Mesenchymal stem cell (in vitro differentiated cells and primary cell): ENCODE results near the gene BABAM2.
"Not testable (repeated sequence)": the region's sequence is repeated elsewhere in the genome, so short reads cannot be mapped to it uniquely, and the experiment has no call there.

Experiments
- DNase-seq: peaks from one replicate; pipeline ENCODE4 v3.0.0-alpha.2; 2013
- H2AFZ ChIP-seq: one replicate; pipeline ENCODE4 v1.6.1; 2013; ENCODE audit warnings: low read depth, mild to moderate bottlenecking, control low read depth, inconsistent platforms, low read length, moderate library complexity
- H2AK5ac ChIP-seq: 2 replicates; pipeline ENCODE4 v1.6.1; 2013; ENCODE audit warnings: low read length, moderate library complexity, mild to moderate bottlenecking, inconsistent platforms; ENCODE audit not compliant: severe bottlenecking
- H2BK120ac ChIP-seq: one replicate; pipeline ENCODE4 v1.6.1; 2013; ENCODE audit warnings: low read depth, mild to moderate bottlenecking, inconsistent platforms, low read length, moderate library complexity
- H2BK12ac ChIP-seq, 2 experiments: one replicate each; pipeline ENCODE4 v1.6.1; 2013; ENCODE audit warnings: inconsistent platforms in 2 of 2, low read length in 2 of 2, mild to moderate bottlenecking in 2 of 2, moderate library complexity in 2 of 2, control low read depth in 1 of 2
- H2BK15ac ChIP-seq: one replicate; pipeline ENCODE4 v1.6.1; 2013; ENCODE audit warnings: mild to moderate bottlenecking, low read depth, inconsistent platforms; ENCODE audit not compliant: poor library complexity, severe bottlenecking
- H2BK5ac ChIP-seq: 2 replicates; pipeline ENCODE4 v1.6.1; 2013; ENCODE audit warnings: low read depth, mild to moderate bottlenecking, low read length, control low read depth, inconsistent platforms; ENCODE audit not compliant: poor library complexity, severe bottlenecking
- H3K14ac ChIP-seq, 2 experiments: one replicate each; pipeline ENCODE4 v1.6.1; 2013; ENCODE audit warnings: inconsistent platforms in 2 of 2, low read length in 2 of 2, control low read depth in 1 of 2, mild to moderate bottlenecking in 1 of 2, moderate library complexity in 1 of 2
- H3K18ac ChIP-seq, 2 experiments: one replicate each; pipeline ENCODE4 v1.6.1; 2013; ENCODE audit warnings: inconsistent platforms in 2 of 2, low read length in 2 of 2, control low read depth in 1 of 2, low read depth in 1 of 2, mild to moderate bottlenecking in 1 of 2
- H3K23ac ChIP-seq, 2 experiments: one replicate each; pipeline ENCODE4 v1.6.1; 2013; ENCODE audit warnings: inconsistent platforms in 2 of 2, low read length in 2 of 2, mild to moderate bottlenecking in 2 of 2, moderate library complexity in 2 of 2, control low read depth in 1 of 2
- H3K27ac ChIP-seq: 2 replicates; pipeline ENCODE4 v1.5.1; 2013; ENCODE audit warnings: mild to moderate bottlenecking, moderate library complexity, low read length, control low read depth, inconsistent platforms; ENCODE audit not compliant: poor library complexity, severe bottlenecking
- H3K27me3 ChIP-seq, 2 experiments: 2 replicates each; pipeline versions ENCODE4 v1.6.1 to v1.7.0; 2013; ENCODE audit warnings: low read length in 2 of 2, mild to moderate bottlenecking in 2 of 2, moderate library complexity in 2 of 2, control low read depth in 1 of 2, inconsistent platforms in 1 of 2; ENCODE audit not compliant: control insufficient read depth in 1 of 2, insufficient read depth in 1 of 2
- H3K36me3 ChIP-seq, 2 experiments: 2 replicates each; pipeline versions ENCODE4 v1.6.1 to v1.7.0; 2013; ENCODE audit warnings: low read length in 2 of 2, control low read depth in 1 of 2, inconsistent platforms in 1 of 2, low read depth in 1 of 2, mild to moderate bottlenecking in 1 of 2; ENCODE audit not compliant: insufficient read depth in 2 of 2, control insufficient read depth in 1 of 2
- H3K4ac ChIP-seq, 2 experiments: one replicate each; pipeline ENCODE4 v1.6.1; 2013; ENCODE audit warnings: inconsistent platforms in 2 of 2, low read length in 2 of 2, mild to moderate bottlenecking in 2 of 2, moderate library complexity in 2 of 2, control low read depth in 1 of 2, low read depth in 1 of 2
- H3K4me1 ChIP-seq: 2 replicates; pipeline ENCODE4 v1.6.1; 2013; ENCODE audit warnings: low read depth, low read length, control low read depth; ENCODE audit not compliant: control insufficient read depth, insufficient read depth
- H3K4me2 ChIP-seq: 2 replicates; pipeline ENCODE4 v1.6.1; 2013; ENCODE audit warnings: low read length, mild to moderate bottlenecking, inconsistent platforms; ENCODE audit not compliant: poor library complexity, severe bottlenecking
- H3K4me3 ChIP-seq, 2 experiments: 2 replicates each; pipeline versions ENCODE4 v1.5.1 to v1.7.0; 2013; ENCODE audit warnings: low read length in 2 of 2, mild to moderate bottlenecking in 2 of 2, control low read depth in 1 of 2, low read depth in 1 of 2; ENCODE audit not compliant: insufficient read depth in 1 of 2
- H3K79me1 ChIP-seq: replicated peaks from 2 replicates; pipeline ENCODE4 v1.6.1; 2013; ENCODE audit warnings: mild to moderate bottlenecking, control low read depth, low read length, inconsistent platforms; ENCODE audit not compliant: poor library complexity, severe bottlenecking
- H3K9ac ChIP-seq: 2 replicates; pipeline ENCODE4 v1.7.0; 2013; ENCODE audit warnings: mild to moderate bottlenecking, low read length, moderate library complexity
- H3K9me3 ChIP-seq: 2 replicates; pipeline ENCODE4 v1.7.0; 2013; ENCODE audit warnings: mild to moderate bottlenecking, low read length; ENCODE audit not compliant: control insufficient read depth
- H4K8ac ChIP-seq: one replicate; pipeline ENCODE4 v1.6.1; 2013; ENCODE audit warnings: inconsistent platforms, mild to moderate bottlenecking, low read length, moderate library complexity
- H4K91ac ChIP-seq: one replicate; pipeline ENCODE4 v1.6.1; 2013; ENCODE audit warnings: mild to moderate bottlenecking, low read length, inconsistent platforms
- WGBS: methylation state at CpG from one replicate; pipeline ENCODE4 v1.1.7; 2013; ENCODE audit warnings: mixed read lengths; 5-methylcytosine and 5-hydroxymethylcytosine counted together

BABAM2 gene

DNA sequence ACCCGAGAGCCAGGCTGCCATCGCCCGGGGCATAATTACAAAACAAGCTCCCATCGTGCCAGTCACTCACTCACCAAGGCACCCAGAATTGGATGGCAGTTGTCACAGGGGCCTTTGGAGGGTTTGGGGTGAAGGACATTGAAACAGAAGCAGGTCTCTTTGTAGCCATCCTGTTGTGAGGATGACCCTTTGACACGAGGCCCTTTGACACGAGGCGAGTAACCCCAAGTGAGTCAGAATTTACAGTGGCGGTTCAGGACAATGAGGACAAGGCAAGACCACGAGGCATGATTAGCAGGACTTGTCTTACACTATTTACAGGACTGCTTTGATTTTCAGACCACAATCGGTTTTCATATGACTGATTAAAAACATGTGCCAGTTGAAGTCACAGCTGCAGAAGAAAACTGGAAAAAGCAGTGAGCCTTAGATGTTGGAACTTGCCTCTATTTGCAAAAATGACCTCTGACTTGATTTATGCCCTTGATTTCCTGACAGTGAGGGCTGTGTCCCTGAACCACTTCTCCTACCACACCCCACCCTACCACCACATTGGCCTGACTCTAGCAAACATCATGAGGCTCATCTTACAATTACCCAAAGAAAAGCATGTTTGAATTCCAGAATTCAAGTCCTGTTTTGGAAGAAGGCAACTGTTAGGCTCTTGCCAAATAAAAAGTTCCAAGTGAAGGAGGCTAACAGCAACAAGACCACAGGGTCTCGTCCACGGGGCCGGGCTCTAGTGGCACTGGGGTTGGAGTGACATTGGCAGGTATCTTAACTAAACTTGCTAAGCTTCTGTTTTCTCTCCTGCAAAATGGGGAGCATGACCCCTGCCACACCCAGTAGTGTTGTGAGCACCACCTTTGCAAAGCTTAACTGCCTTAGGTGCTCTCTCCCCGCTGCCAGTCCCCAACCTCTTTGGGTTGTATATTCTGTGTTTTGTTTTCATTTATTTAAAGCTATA is 437.7 kb downstream of the BABAM2 start:
- Histone ChIP-seq H3K4me2 (no peak overlapping the region), H4K91ac (no peak overlapping the region), H2BK120ac (no peak overlapping the region), H3K23ac (no peak overlapping the region), H3K36me3 (peaks cover 0 to 5% of the 10 kb centered on the region in 2 experiments), H2AK5ac (no peak overlapping the region), H3K79me1 (no peaks in the 10 kb centered on the region), H2BK15ac (no peak overlapping the region), H3K27ac (no peak overlapping the region), H3K27me3 (no peaks in the 10 kb centered on the region), H3K14ac (no peak overlapping the region), H2BK5ac (no peak overlapping the region), H4K8ac (no peak overlapping the region), H3K4me1 (peaks cover 21% of the 10 kb centered on the region), H3K9ac (peak overlapping the region; percentile 36), H2BK12ac (peak overlapping the region in 1 of 2 experiments; percentile 28), H3K4ac (peak overlapping the region in 1 of 2 experiments; percentile 40), H3K4me3 (no peak overlapping the region), H3K18ac (no peak overlapping the region), H2AFZ (no peak overlapping the region), H3K9me3 (no peaks in the 10 kb centered on the region)
- WGBS, result 83% methylated on average over 14 of the region's 14 CpGs
- no peak for DNase-seq

- Histone ChIP-seq H3K14ac (no peak overlapping the region), H2BK120ac (no peak overlapping the region), H3K27me3 (no peaks in the 10 kb centered on the region), H2BK5ac (no peak overlapping the region), H2AK5ac (no peak overlapping the region), H4K8ac (no peak overlapping the region), H3K9me3 (no peaks in the 10 kb centered on the region), H3K4ac (no peak overlapping the region), H3K18ac (no peak overlapping the region), H4K91ac (no peak overlapping the region), H2BK15ac (no peak overlapping the region), H3K27ac (no peak overlapping the region), H2AFZ (no peak overlapping the region), H3K36me3 (peaks cover 0 to 5% of the 10 kb centered on the region in 2 experiments), H2BK12ac (no peak overlapping the region), H3K79me1 (no peaks in the 10 kb centered on the region), H3K9ac (no peak overlapping the region), H3K4me1 (peaks cover 21% of the 10 kb centered on the region), H3K23ac (no peak overlapping the region), H3K4me2 (no peak overlapping the region), H3K4me3 (no peak overlapping the region)
- WGBS, result 98% methylated on average over 5 of the region's 5 CpGs
- no peak for DNase-seq
These were observed 438.7 kb downstream of the BABAM2 start for GRCh38 chr2:28329184-28329583.

GRCh38 chr2:28330722-28331121 is 440.2 kb downstream of the BABAM2 start:
- not testable (repeated sequence) for H3K14ac ChIP-seq, H3K4ac ChIP-seq, H3K18ac ChIP-seq, H3K9me3 ChIP-seq, H2AK5ac ChIP-seq, H2BK12ac ChIP-seq, H3K4me3 ChIP-seq, H3K36me3 ChIP-seq, H3K79me1 ChIP-seq, H3K27ac ChIP-seq, H2BK15ac ChIP-seq, H3K23ac ChIP-seq, H2BK120ac ChIP-seq, H2BK5ac ChIP-seq, H4K91ac ChIP-seq, H3K9ac ChIP-seq, H4K8ac ChIP-seq, H3K4me2 ChIP-seq, H3K27me3 ChIP-seq, H2AFZ ChIP-seq, DNase-seq
- H3K4me1 ChIP-seq, result peaks cover 14% of the 10 kb centered on the region
- 76% methylated on average over 5 of the region's 5 CpGs for WGBS

DNA sequence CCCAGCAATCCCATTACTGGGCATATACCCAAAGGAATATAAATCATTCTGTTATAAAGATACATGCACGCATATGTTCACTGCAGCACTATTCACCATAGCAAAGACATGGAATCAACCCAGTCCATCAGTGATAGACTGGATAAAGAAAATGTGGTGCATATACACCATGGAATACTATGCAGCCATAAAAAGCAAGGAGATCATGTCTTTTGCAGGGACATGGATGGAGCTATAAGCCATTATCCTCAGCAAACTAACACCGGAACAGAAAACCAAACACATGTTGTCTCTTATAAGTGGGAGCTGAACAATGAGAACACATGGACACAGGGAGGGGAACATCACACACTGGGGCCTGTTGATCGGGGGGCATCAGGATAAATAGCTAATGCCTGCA is 441.3 kb downstream of the BABAM2 start:
- H3K27ac ChIP-seq, H3K4ac ChIP-seq, H4K8ac ChIP-seq, H3K27me3 ChIP-seq, H3K4me3 ChIP-seq, H3K23ac ChIP-seq, H2BK5ac ChIP-seq, H3K9ac ChIP-seq, H2BK12ac ChIP-seq, H3K18ac ChIP-seq, H3K4me2 ChIP-seq, H3K9me3 ChIP-seq, H2BK15ac ChIP-seq, H3K79me1 ChIP-seq, H3K14ac ChIP-seq, H2AFZ ChIP-seq, H3K4me1 ChIP-seq, H3K36me3 ChIP-seq, DNase-seq, H2BK120ac ChIP-seq, H4K91ac ChIP-seq, H2AK5ac ChIP-seq: not testable (repeated sequence)
- 100% methylated on average over 3 of the region's 3 CpGs for WGBS
